ENCODE data around the gene PPP3CB.

PPP3CB gene

GRCh38 chr10:73522263-73522662 is 26.4 kb upstream of the PPP3CB start:
- TF ChIP-seq, protein P1, sequence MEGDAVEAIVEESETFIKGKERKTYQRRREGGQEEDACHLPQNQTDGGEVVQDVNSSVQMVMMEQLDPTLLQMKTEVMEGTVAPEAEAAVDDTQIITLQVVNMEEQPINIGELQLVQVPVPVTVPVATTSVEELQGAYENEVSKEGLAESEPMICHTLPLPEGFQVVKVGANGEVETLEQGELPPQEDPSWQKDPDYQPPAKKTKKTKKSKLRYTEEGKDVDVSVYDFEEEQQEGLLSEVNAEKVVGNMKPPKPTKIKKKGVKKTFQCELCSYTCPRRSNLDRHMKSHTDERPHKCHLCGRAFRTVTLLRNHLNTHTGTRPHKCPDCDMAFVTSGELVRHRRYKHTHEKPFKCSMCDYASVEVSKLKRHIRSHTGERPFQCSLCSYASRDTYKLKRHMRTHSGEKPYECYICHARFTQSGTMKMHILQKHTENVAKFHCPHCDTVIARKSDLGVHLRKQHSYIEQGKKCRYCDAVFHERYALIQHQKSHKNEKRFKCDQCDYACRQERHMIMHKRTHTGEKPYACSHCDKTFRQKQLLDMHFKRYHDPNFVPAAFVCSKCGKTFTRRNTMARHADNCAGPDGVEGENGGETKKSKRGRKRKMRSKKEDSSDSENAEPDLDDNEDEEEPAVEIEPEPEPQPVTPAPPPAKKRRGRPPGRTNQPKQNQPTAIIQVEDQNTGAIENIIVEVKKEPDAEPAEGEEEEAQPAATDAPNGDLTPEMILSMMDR (conservative IDR thresholded peaks at IDR 0.05; ENCODE audit: control insufficient read depth, insufficient read depth, low read depth, low read length), result no peak
- peak; percentile 7 for DNase-seq (ENCODE audit: low read depth)
- H3K4me3 ChIP-seq (ENCODE audit: control insufficient read depth, low read depth, low read length), result no peak overlapping the region

- TF ChIP-seq, protein P1 (conservative IDR thresholded peaks at IDR 0.05; ENCODE audit: control insufficient read depth, insufficient read depth, low read depth, low read length), result no peak
- DNase-seq (ENCODE audit: low read depth), result no peak
- H3K4me3 ChIP-seq (ENCODE audit: control insufficient read depth, low read depth, low read length), result no peak overlapping the region
Observed at GRCh38 chr10:73519336-73519735, 23.5 kb upstream of the PPP3CB start.

- no peak overlapping the region for H3K4me3 ChIP-seq (ENCODE audit: control insufficient read depth, low read depth, low read length)
- TF ChIP-seq, protein P1 (conservative IDR thresholded peaks at IDR 0.05; ENCODE audit: control insufficient read depth, insufficient read depth, low read depth, low read length), result no peak
- DNase-seq (ENCODE audit: low read depth), result no peak
Observed at GRCh38 chr10:73517166-73517888, 21.5 kb upstream of the PPP3CB start.

DNA sequence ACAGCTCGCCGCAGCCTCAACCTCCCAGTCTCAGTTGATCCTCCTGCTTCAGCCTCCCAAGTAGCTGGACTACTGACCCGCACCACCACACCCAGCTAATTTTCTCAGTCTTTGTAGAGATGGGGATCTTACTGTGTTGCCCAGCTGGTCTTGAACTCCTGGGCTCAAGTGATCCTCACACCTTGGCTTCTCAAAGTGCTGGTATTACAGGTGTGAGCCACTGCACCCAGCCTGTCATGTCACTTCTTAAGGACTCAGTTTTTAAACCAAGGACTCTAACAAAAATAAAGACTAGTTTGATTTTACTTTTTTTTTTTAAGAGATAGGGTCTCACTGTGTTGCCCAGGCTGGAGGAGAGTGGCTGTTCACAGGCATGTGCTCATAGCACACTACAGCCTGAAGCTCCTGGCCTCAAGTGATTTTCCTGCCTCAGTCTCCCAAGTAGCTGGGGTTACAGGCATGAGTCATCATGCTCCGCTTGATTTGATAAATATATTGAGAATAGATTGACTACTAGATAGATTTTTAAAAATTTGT is 16.5 kb upstream of the PPP3CB start:
- TF ChIP-seq, protein P1 (conservative IDR thresholded peaks at IDR 0.05; ENCODE audit: control insufficient read depth, insufficient read depth, low read depth, low read length), result no peak
- no peak overlapping the region for H3K4me3 ChIP-seq (ENCODE audit: control insufficient read depth, low read depth, low read length)
- DNase-seq (ENCODE audit: low read depth), result no peak

DNA sequence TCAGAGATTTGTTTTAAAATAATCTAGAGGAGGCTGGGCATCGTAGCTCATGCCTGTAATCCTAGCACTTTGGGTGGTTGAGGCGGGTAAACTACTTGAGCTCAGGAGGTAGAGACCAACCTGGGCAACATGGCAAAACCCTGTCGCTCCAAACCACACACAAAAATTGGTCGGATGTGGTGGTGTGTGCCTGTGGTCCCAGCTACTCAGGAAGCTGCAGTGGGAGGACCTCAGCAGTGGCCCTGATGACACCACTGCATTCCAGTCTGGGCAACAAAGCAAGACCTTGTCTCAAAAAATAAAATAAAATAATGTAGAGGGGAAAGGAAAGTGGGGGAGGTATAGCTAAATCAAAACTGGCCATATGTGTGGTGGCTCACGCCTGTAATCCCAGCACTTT is 13.9 kb upstream of the PPP3CB start:
- H3K4me3 ChIP-seq (ENCODE audit: control insufficient read depth, low read depth, low read length), result no peak overlapping the region
- no peak for DNase-seq (ENCODE audit: low read depth)
- TF ChIP-seq, protein P1 (conservative IDR thresholded peaks at IDR 0.05; ENCODE audit: control insufficient read depth, insufficient read depth, low read depth, low read length), result no peak

DNA sequence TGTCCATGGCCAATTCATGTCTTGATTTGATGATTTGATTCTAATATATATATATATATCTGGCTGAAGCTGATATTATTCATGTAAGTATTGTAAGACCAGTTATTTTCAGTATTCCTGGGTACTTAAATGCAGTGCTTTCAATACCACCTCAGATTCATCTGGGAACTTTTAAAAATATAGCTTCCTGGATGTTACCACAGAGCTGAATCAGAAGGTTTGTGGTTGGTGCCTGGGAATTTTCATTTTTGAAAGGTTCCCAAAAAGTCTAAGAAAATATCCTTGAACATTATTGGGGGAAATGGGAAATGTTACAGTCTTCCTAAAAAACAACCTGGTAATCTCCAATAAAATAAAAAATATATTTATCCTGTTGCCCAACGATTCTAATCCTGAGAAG is 10.7 kb upstream of the PPP3CB start:
- no peak overlapping the region for H3K4me3 ChIP-seq (ENCODE audit: control insufficient read depth, low read depth, low read length)
- DNase-seq (ENCODE audit: low read depth), result peak; percentile 59
- TF ChIP-seq, protein P1 (conservative IDR thresholded peaks at IDR 0.05; ENCODE audit: control insufficient read depth, insufficient read depth, low read depth, low read length), result no peak
